Measurements from ENCODE around the gene TRPV4. TPM values are rescaled to one million over a fixed set of nuclear protein-coding genes. Genes with fewer than 3 reads are reported as not detected.

The TRPV4 gene
- total and polyA plus RNA-seq, 2 experiments from 2014 or later: 0.66 to 1.1 TPM

DNA sequence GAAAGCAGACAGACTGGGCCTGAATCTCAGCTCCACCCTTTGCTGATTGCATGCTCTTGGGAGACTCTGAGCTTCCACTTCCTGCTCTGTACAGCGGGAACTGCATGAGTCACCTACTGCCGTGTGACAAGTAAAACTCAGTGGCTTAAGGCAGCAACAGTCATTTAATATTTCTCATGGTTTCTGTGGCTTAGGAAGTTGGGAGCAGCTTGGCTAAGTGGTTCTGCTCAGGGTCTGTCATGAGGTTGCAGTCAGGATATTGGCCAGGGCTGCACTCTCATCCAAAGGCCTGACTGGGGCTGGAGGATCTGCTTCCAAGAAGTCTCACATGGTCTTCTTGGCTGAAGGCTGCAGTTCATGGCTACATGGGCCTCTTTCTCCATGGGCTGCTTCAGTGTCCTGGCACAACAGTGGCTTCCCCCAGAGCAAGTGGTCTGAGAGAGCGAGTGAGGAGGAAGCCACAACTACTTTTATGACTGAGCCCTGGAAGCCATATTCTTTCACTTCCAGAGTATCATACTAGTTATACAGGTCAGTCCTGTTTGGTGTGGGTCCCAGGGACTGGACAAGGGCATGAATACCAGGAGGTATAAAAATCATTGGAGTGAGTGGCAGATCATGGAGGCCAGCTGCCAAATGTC is 69.9 kb downstream of the TRPV4 start:
- H2AFZ ChIP-seq: no peak overlapping the region
- peaks cover 15% of the 10 kb centered on the region for H3K27me3 Mint-ChIP-seq (ENCODE audit: insufficient read depth, low read depth, poor library complexity)
- ATAC-seq (no peak), DNase-seq (ENCODE audit: low spot score) (no peak)
- H3K79me2 ChIP-seq (replicated peaks; ENCODE audit: insufficient read depth): no peaks in the 10 kb centered on the region
- H3K27me3 ChIP-seq (ENCODE audit: insufficient read depth): no peaks in the 10 kb centered on the region
- H3K4me2 ChIP-seq: no peak overlapping the region
- no peaks in the 10 kb centered on the region for H3K36me3 ChIP-seq (ENCODE audit: insufficient read depth)
- no peaks in the 10 kb centered on the region for H4K20me1 ChIP-seq (replicated peaks; ENCODE audit: insufficient read depth)
- peaks cover 16% of the 10 kb centered on the region for H3K4me1 Mint-ChIP-seq
- H3K9me2 ChIP-seq (ENCODE audit: insufficient read depth): no peaks in the 10 kb centered on the region
- H3F3A ChIP-seq (replicated peaks; ENCODE audit: low read depth): no peaks in the 10 kb centered on the region
- H3K4me3 ChIP-seq: no peak overlapping the region
- TF ChIP-seq ZNF331 (CRISPR knock-in tag; IDR thresholded peaks at IDR 0.05; ENCODE audit: low read depth) (no peak), EZH2 (IDR thresholded peaks at IDR 0.05; ENCODE audit: low read depth, unreplicated experiment) (no peak), REST (IDR thresholded peaks at IDR 0.05; ENCODE audit: unreplicated experiment) (no peak), NANOG (IDR thresholded peaks at IDR 0.05; ENCODE audit: borderline replicate concordance) (no peak)
- no peak overlapping the region for H3K27ac Mint-ChIP-seq
- no peak overlapping the region for H3K27ac ChIP-seq (ENCODE audit: low read depth)
- peaks cover 7% of the 10 kb centered on the region; the same call in 1 of the 2 replicates for H3K4me1 ChIP-seq (ENCODE audit: insufficient read depth)
- no peaks in the 10 kb centered on the region; the same call in 2 of the 3 replicates for H3K36me3 Mint-ChIP-seq (ENCODE audit: low read depth)
- H3K4me3 Mint-ChIP-seq: no peak overlapping the region
- H3K9me3 Mint-ChIP-seq: no peaks in the 10 kb centered on the region; the same call in 2 of the 3 replicates

DNA sequence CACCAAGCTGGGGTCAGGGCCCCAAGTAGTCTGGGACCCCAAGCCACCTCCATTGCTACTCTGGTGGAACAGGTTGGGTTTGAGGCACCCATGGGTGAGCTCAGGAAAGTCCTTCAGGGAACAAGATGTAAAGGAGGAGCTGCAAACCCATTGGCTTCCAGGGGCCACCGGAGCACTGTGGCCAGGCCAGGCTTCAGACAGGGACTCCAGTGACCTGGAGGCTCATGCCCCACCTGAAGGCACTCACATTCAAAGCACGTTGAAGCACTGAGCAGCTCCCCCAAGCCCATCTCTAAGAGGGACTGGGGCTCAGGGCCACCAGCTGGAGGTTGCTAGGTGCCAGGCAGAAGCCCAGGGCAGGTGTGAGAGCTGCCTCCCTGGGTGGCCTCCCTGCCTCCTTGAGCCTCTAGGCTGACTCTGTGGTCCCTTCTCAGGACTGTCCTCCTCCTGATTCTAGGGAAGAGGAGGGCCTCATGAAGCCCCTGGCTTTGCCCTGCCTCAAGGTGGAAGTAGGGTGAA is 70.5 kb downstream of the TRPV4 start:
- no peak overlapping the region for H2AFZ ChIP-seq
- no peak for ATAC-seq
- peaks cover 20% of the 10 kb centered on the region for H3K4me1 Mint-ChIP-seq
- no peak overlapping the region for H3K4me3 ChIP-seq
- H3K36me3 Mint-ChIP-seq (ENCODE audit: low read depth): no peaks in the 10 kb centered on the region; the same call in 2 of the 3 replicates
- H3K27ac ChIP-seq (ENCODE audit: low read depth): no peak overlapping the region
- no peaks in the 10 kb centered on the region for H3K9me2 ChIP-seq (ENCODE audit: insufficient read depth)
- no peak overlapping the region for H3K4me3 Mint-ChIP-seq
- H3K27me3 ChIP-seq (ENCODE audit: insufficient read depth): no peaks in the 10 kb centered on the region
- H3K9me3 Mint-ChIP-seq: no peaks in the 10 kb centered on the region; the same call in 2 of the 3 replicates
- H4K20me1 ChIP-seq (replicated peaks; ENCODE audit: insufficient read depth): no peaks in the 10 kb centered on the region
- peaks cover 7% of the 10 kb centered on the region; the same call in 1 of the 2 replicates for H3K4me1 ChIP-seq (ENCODE audit: insufficient read depth)
- H3K79me2 ChIP-seq (replicated peaks; ENCODE audit: insufficient read depth): no peaks in the 10 kb centered on the region
- no peaks in the 10 kb centered on the region for H3K36me3 ChIP-seq (ENCODE audit: insufficient read depth)
- no peak overlapping the region for H3K27ac Mint-ChIP-seq
- peaks cover 15% of the 10 kb centered on the region for H3K27me3 Mint-ChIP-seq (ENCODE audit: insufficient read depth, low read depth, poor library complexity)
- no peak overlapping the region for H3K4me2 ChIP-seq
- no peaks in the 10 kb centered on the region for H3F3A ChIP-seq (replicated peaks; ENCODE audit: low read depth)
- DNase-seq (ENCODE audit: low spot score): no peak
- TF ChIP-seq POLR2AphosphoS5 (IDR thresholded peaks at IDR 0.05; ENCODE audit: low read depth) (no peak), STAT1 (IDR thresholded peaks at IDR 0.05; ENCODE audit: unreplicated experiment) (no peak), ZNF331 (CRISPR knock-in tag; IDR thresholded peaks at IDR 0.05; ENCODE audit: low read depth) (no peak), EZH2 (IDR thresholded peaks at IDR 0.05; ENCODE audit: low read depth, unreplicated experiment) (no peak), EZH2phosphoT487 (IDR thresholded peaks at IDR 0.05; ENCODE audit: unreplicated experiment) (no peak)
- TF ChIP-seq, protein P1, sequence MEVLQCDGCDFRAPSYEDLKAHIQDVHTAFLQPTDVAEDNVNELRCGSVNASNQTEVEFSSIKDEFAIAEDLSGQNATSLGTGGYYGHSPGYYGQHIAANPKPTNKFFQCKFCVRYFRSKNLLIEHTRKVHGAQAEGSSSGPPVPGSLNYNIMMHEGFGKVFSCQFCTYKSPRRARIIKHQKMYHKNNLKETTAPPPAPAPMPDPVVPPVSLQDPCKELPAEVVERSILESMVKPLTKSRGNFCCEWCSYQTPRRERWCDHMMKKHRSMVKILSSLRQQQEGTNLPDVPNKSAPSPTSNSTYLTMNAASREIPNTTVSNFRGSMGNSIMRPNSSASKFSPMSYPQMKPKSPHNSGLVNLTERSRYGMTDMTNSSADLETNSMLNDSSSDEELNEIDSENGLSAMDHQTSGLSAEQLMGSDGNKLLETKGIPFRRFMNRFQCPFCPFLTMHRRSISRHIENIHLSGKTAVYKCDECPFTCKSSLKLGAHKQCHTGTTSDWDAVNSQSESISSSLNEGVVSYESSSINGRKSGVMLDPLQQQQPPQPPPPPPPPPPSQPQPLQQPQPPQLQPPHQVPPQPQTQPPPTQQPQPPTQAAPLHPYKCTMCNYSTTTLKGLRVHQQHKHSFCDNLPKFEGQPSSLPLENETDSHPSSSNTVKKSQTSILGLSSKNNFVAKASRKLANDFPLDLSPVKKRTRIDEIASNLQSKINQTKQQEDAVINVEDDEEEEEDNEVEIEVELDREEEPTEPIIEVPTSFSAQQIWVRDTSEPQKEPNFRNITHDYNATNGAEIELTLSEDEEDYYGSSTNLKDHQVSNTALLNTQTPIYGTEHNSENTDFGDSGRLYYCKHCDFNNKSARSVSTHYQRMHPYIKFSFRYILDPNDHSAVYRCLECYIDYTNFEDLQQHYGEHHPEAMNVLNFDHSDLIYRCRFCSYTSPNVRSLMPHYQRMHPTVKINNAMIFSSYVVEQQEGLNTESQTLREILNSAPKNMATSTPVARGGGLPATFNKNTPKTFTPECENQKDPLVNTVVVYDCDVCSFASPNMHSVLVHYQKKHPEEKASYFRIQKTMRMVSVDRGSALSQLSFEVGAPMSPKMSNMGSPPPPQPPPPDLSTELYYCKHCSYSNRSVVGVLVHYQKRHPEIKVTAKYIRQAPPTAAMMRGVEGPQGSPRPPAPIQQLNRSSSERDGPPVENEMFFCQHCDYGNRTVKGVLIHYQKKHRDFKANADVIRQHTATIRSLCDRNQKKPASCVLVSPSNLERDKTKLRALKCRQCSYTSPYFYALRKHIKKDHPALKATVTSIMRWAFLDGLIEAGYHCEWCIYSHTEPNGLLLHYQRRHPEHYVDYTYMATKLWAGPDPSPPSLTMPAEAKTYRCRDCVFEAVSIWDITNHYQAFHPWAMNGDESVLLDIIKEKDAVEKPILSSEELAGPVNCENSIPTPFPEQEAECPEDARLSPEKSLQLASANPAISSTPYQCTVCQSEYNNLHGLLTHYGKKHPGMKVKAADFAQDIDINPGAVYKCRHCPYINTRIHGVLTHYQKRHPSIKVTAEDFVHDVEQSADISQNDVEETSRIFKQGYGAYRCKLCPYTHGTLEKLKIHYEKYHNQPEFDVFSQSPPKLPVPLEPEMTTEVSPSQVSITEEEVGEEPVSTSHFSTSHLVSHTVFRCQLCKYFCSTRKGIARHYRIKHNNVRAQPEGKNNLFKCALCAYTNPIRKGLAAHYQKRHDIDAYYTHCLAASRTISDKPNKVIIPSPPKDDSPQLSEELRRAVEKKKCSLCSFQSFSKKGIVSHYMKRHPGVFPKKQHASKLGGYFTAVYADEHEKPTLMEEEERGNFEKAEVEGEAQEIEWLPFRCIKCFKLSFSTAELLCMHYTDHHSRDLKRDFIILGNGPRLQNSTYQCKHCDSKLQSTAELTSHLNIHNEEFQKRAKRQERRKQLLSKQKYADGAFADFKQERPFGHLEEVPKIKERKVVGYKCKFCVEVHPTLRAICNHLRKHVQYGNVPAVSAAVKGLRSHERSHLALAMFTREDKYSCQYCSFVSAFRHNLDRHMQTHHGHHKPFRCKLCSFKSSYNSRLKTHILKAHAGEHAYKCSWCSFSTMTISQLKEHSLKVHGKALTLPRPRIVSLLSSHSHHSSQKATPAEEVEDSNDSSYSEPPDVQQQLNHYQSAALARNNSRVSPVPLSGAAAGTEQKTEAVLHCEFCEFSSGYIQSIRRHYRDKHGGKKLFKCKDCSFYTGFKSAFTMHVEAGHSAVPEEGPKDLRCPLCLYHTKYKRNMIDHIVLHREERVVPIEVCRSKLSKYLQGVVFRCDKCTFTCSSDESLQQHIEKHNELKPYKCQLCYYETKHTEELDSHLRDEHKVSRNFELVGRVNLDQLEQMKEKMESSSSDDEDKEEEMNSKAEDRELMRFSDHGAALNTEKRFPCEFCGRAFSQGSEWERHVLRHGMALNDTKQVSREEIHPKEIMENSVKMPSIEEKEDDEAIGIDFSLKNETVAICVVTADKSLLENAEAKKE (CRISPR knock-in tag; IDR thresholded peaks at IDR 0.05): no peak
- TF ChIP-seq, protein P2, sequence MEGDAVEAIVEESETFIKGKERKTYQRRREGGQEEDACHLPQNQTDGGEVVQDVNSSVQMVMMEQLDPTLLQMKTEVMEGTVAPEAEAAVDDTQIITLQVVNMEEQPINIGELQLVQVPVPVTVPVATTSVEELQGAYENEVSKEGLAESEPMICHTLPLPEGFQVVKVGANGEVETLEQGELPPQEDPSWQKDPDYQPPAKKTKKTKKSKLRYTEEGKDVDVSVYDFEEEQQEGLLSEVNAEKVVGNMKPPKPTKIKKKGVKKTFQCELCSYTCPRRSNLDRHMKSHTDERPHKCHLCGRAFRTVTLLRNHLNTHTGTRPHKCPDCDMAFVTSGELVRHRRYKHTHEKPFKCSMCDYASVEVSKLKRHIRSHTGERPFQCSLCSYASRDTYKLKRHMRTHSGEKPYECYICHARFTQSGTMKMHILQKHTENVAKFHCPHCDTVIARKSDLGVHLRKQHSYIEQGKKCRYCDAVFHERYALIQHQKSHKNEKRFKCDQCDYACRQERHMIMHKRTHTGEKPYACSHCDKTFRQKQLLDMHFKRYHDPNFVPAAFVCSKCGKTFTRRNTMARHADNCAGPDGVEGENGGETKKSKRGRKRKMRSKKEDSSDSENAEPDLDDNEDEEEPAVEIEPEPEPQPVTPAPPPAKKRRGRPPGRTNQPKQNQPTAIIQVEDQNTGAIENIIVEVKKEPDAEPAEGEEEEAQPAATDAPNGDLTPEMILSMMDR (conservative IDR thresholded peaks at IDR 0.05; ENCODE audit: low read depth in 2 of 2): no peak

Measured in GM23338 (cell line).